Calu3 (cell line): Measurements from ENCODE around the gene SEMA4G. TPM values are rescaled to one million over a fixed set of nuclear protein-coding genes. Genes with fewer than 3 reads are reported as not detected.

ENCODE experiments used
- BruUV-seq: library from RNA; stranded (reverse); fragments of 400-500 nt; replicated peaks from 2 replicates; lab custom pipeline; 2021; lab: Mats Ljungman, UMichigan
- CTCF ChIA-PET: fragments of 300-600 bp; sonication (Branson Sonifier 250); formaldehyde crosslinking; loops from one replicate; lab custom pipeline; 2022; ENCODE audit warnings: antibody characterized with exemption; lab: Charles Lee
- DNase-seq: peaks from one replicate; pipeline ENCODE4 v3.0.0; 2022
- H3K27ac Mint-ChIP-seq: one replicate; pipeline ENCODE4 v1.8.0; 2022; ENCODE audit warnings: mixed read lengths; ENCODE audit not compliant: unreplicated experiment
- H3K27me3 Mint-ChIP-seq: one replicate; pipeline ENCODE4 v1.8.0; 2022; ENCODE audit warnings: mixed read lengths; ENCODE audit not compliant: unreplicated experiment
- H3K36me3 Mint-ChIP-seq: one replicate; pipeline ENCODE4 v1.8.0; 2022; ENCODE audit warnings: mild to moderate bottlenecking, moderate library complexity, mixed read lengths; ENCODE audit not compliant: insufficient read depth, unreplicated experiment
- H3K4me1 Mint-ChIP-seq: one replicate; pipeline ENCODE4 v1.8.0; 2022; ENCODE audit warnings: mild to moderate bottlenecking, low read depth, mixed read lengths; ENCODE audit not compliant: unreplicated experiment
- H3K4me3 Mint-ChIP-seq: one replicate; pipeline ENCODE4 v1.8.0; 2022; ENCODE audit warnings: mild to moderate bottlenecking, low read depth, moderate library complexity, mixed read lengths; ENCODE audit not compliant: unreplicated experiment
- H3K9me3 Mint-ChIP-seq: one replicate; pipeline ENCODE4 v1.8.0; 2022; ENCODE audit warnings: low read depth, mixed read lengths; ENCODE audit not compliant: unreplicated experiment
- intact Hi-C: fragments of 100-400 bp; cut with micrococcal nuclease; formaldehyde crosslinking; loops from one replicate; pipeline ENCODE4 v1.10.0; 2022; ENCODE audit not compliant: unreplicated experiment
- total RNA-seq: library from RNA; stranded (reverse); gene quantifications from 2 replicates; pipeline ENCODE4 v1.2.3, GENCODE V29; 2022
- TF ChIP-seq, protein P1 (sequence below): fragments of 200-600 bp; IDR thresholded peaks from one replicate; pipeline ENCODE4 v1.8.0; 2022; ENCODE audit warnings: antibody characterized with exemption; ENCODE audit not compliant: unreplicated experiment

SEMA4G gene
- total RNA-seq, 1 experiment from 2014 or later: 15.9 TPM

DNA sequence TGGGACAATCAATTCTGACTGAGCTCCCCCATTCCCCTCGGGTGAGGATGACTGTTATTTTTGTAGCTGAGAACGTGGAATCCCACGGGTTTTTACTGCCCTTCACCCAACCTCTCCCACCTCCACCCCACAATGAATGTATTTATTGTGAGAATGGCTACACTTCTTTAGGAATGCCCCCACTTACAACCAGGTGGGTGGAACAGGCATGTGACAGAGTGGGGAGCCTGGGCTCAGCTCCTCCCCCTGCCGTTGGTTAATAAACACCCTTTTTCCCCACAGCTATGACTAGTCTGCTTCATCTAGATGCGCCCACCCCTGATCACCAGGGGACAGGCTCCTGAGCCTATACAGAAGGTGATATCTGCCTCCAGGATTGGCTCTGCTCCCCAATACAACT is 16.0 kb downstream of the SEMA4G start:
- Mint-ChIP-seq H3K4me3 (no peak overlapping the region), H3K9me3 (no peaks in the 10 kb centered on the region), H3K36me3 (peaks cover 21% of the 10 kb centered on the region), H3K27me3 (no peaks in the 10 kb centered on the region), H3K27ac (no peak overlapping the region), H3K4me1 (no peaks in the 10 kb centered on the region)
- no peak for DNase-seq
- TF ChIP-seq, protein P1, sequence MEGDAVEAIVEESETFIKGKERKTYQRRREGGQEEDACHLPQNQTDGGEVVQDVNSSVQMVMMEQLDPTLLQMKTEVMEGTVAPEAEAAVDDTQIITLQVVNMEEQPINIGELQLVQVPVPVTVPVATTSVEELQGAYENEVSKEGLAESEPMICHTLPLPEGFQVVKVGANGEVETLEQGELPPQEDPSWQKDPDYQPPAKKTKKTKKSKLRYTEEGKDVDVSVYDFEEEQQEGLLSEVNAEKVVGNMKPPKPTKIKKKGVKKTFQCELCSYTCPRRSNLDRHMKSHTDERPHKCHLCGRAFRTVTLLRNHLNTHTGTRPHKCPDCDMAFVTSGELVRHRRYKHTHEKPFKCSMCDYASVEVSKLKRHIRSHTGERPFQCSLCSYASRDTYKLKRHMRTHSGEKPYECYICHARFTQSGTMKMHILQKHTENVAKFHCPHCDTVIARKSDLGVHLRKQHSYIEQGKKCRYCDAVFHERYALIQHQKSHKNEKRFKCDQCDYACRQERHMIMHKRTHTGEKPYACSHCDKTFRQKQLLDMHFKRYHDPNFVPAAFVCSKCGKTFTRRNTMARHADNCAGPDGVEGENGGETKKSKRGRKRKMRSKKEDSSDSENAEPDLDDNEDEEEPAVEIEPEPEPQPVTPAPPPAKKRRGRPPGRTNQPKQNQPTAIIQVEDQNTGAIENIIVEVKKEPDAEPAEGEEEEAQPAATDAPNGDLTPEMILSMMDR: no peak
- BruUV-seq: no TSS peak
- CTCF ChIA-PET: interaction anchor here (0.8 kb wide), 1 partner anchor 51 kb away, joined by 3 read pairs; no protein-coding TSS in a partner anchor
- intact Hi-C loops: no loop called here

- Mint-ChIP-seq H3K27me3 (no peaks in the 10 kb centered on the region), H3K9me3 (no peaks in the 10 kb centered on the region), H3K4me1 (no peaks in the 10 kb centered on the region), H3K4me3 (peak overlapping the region; percentile 98), H3K27ac (no peak overlapping the region), H3K36me3 (peaks cover 33% of the 10 kb centered on the region)
- TF ChIP-seq, protein P1: no peak
- DNase-seq: no peak
- TSS peak; percentile 90 for BruUV-seq
- CTCF ChIA-PET: no interaction called here
- intact Hi-C loops: no loop called here
Measured at GRCh38 chr10:100986623-100986951, 17.3 kb downstream of the SEMA4G start.

- intact Hi-C loops: no loop called here
Measured at GRCh38 chr10:100986952-100987684, 17.8 kb downstream of the SEMA4G start, which contains the start of the genes MRPL43 and TWNK. MRPL43 (minus strand) TSS chr10:100987497; CDS start chr10:100987443, 54 bp downstream. TWNK (plus strand) TSS chr10:100987543; CDS start chr10:100988211, 668 bp downstream.

DNA sequence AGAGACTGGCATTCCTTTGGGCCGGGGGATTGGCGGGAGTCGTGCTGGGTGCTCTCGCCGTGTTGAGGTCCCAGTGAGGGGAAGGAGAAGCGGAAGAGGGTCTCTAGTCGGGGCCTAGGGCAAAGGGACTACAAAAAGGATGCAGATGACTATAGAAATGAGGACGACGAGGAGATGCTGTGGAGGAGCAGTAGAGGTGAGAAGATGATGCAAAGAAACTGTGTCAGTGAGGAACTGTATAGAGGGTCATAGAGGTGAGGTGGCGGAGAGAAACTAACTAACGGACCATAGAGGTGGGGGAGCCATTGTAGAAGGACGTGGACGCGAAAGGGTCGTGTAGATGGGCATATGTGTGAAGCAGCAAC is 18.4 kb downstream of the SEMA4G start:
- TF ChIP-seq, protein P1: no peak
- BruUV-seq: no TSS peak
- H3K27ac Mint-ChIP-seq: peak overlapping the region; percentile 94
- no peaks in the 10 kb centered on the region for H3K27me3 Mint-ChIP-seq
- peaks cover 35% of the 10 kb centered on the region for H3K36me3 Mint-ChIP-seq
- H3K9me3 Mint-ChIP-seq: no peaks in the 10 kb centered on the region
- CTCF ChIA-PET: interaction anchor here (0.8 to 0.9 kb wide), 2 partner anchors 18 to 27 kb away, joined by 3 read pairs; partner anchors contain the start of gene SEMA4G
- no peaks in the 10 kb centered on the region for H3K4me1 Mint-ChIP-seq
- DNase-seq: no peak
- intact Hi-C loops: no loop called here
- H3K4me3 Mint-ChIP-seq: peak overlapping the region; percentile 98

More at GRCh38 chr10:100986952-100987684, 17.8 kb downstream of the SEMA4G start, which contains the start of the genes MRPL43 and TWNK:
- CTCF ChIA-PET: interaction anchor here (0.8 to 0.9 kb wide), 2 partner anchors 17 to 27 kb away, joined by 3 read pairs; partner anchors contain the start of gene SEMA4G
- TF ChIP-seq, protein P1: no peak
- peak; percentile 79 for DNase-seq
- Mint-ChIP-seq H3K4me1 (no peaks in the 10 kb centered on the region), H3K4me3 (peak within 1 kb of the TSS; percentile 98), H3K27me3 (no peaks in the 10 kb centered on the region), H3K9me3 (no peaks in the 10 kb centered on the region), H3K36me3 (peaks cover 35% of the 10 kb centered on the region), H3K27ac (peak within 1 kb of the TSS; percentile 94)
- BruUV-seq: no TSS peak
